ENCODE results near the gene ASMTL. TPM values are rescaled to one million over a fixed set of nuclear protein-coding genes. Genes with fewer than 3 reads are reported as not detected.
"Not testable (repeated sequence)": the region's sequence is repeated elsewhere in the genome, so short reads cannot be mapped to it uniquely, and the experiment has no call there.

Gene ASMTL
- total RNA-seq, 1 donor from 2014 or later = 46.1 TPM

DNA sequence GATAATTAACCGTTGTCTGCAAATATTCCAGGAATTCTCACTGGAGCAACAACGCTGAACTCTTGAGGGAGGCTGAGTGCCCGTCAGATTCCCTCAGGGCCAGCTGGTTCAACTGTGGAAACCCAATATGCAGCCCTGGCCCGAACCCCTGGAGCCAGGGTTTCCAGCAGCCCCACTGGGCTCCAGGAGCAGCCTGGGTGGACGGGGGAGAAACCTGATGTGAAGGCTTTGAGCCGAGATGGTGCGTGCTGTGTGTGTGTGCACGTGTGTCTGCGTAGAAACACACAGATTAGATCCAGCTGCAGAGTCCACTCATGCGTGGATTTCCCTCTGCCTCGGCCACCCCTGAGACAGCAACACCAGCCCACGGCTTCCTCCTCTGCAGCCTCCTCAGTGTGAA, 41.4 kb downstream of the ASMTL start:
- Histone ChIP-seq H3F3A (ENCODE audit: low read depth) (no peaks in the 10 kb centered on the region), H3K9ac (no peak overlapping the region), H3K27ac (no peak overlapping the region), H3K9me3 (ENCODE audit: low read depth) (no peaks in the 10 kb centered on the region), H2AFZ (replicated peaks) (no peak overlapping the region), H3K36me3 (no peaks in the 10 kb centered on the region), H3K4me3 (no peak overlapping the region), H3K4me1 (no peaks in the 10 kb centered on the region), H4K20me1 (ENCODE audit: low read depth) (no peaks in the 10 kb centered on the region), H3K27me3 (no peaks in the 10 kb centered on the region), H3K4me2 (no peak overlapping the region), H3K79me2 (ENCODE audit: low read depth) (no peaks in the 10 kb centered on the region)
- Mint-ChIP-seq H3K27me3 (ENCODE audit: insufficient read depth, low read depth) (no peaks in the 10 kb centered on the region), H3K4me3 (no peak overlapping the region), H3K9me3 (no peaks in the 10 kb centered on the region), H3K4me1 (no peaks in the 10 kb centered on the region), H3K27ac (no peak overlapping the region), H3K36me3 (peaks cover 8% of the 10 kb centered on the region)
- no peak for DNase-seq (ENCODE audit: low spot score)
- TF ChIP-seq EZH2phosphoT487 (IDR thresholded peaks at IDR 0.05) = no peak
- no peak for TF ChIP-seq EZH2 (IDR thresholded peaks at IDR 0.05)
- TF ChIP-seq, protein P1, sequence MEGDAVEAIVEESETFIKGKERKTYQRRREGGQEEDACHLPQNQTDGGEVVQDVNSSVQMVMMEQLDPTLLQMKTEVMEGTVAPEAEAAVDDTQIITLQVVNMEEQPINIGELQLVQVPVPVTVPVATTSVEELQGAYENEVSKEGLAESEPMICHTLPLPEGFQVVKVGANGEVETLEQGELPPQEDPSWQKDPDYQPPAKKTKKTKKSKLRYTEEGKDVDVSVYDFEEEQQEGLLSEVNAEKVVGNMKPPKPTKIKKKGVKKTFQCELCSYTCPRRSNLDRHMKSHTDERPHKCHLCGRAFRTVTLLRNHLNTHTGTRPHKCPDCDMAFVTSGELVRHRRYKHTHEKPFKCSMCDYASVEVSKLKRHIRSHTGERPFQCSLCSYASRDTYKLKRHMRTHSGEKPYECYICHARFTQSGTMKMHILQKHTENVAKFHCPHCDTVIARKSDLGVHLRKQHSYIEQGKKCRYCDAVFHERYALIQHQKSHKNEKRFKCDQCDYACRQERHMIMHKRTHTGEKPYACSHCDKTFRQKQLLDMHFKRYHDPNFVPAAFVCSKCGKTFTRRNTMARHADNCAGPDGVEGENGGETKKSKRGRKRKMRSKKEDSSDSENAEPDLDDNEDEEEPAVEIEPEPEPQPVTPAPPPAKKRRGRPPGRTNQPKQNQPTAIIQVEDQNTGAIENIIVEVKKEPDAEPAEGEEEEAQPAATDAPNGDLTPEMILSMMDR (IDR thresholded peaks at IDR 0.05) = no peak

DNA sequence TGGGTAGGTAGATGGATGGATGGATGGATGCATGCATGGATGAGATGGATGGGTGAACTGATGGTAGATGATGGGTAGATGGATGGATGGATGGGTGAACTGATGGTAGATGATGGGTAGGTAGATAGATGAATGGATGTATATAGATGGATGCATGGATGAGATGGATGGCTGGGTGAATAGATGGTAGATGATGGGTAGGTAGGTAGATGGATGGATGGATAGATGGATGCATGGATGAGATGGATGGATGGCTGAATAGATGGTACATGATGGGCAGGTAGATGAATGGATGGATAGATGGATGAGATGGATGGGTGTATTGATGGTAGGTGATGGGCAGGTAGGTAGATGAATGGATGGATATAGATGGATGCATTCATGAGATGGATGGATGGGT, 45.7 kb downstream of the ASMTL start:
- H3K4me2 ChIP-seq = no peak overlapping the region
- Mint-ChIP-seq H3K27me3 (ENCODE audit: insufficient read depth, low read depth) (no peaks in the 10 kb centered on the region), H3K4me3 (no peak overlapping the region), H3K4me1 (no peaks in the 10 kb centered on the region), H3K36me3 (peaks cover 3% of the 10 kb centered on the region), H3K9me3 (no peaks in the 10 kb centered on the region), H3K27ac (no peak overlapping the region)
- no peak for DNase-seq (ENCODE audit: low spot score)
- no peak overlapping the region for H3K9ac ChIP-seq
- no peaks in the 10 kb centered on the region for H3K9me3 ChIP-seq (ENCODE audit: low read depth)
- H3K4me3 ChIP-seq = no peak overlapping the region
- H3K4me1 ChIP-seq = no peaks in the 10 kb centered on the region
- no peak overlapping the region for H2AFZ ChIP-seq (replicated peaks)
- no peaks in the 10 kb centered on the region for H3K27me3 ChIP-seq
- no peaks in the 10 kb centered on the region for H3F3A ChIP-seq (ENCODE audit: low read depth)
- TF ChIP-seq, protein P1 (IDR thresholded peaks at IDR 0.05) = no peak
- no peak for TF ChIP-seq EZH2phosphoT487 (IDR thresholded peaks at IDR 0.05)
- TF ChIP-seq EZH2 (IDR thresholded peaks at IDR 0.05) = no peak
- H3K36me3 ChIP-seq = peaks cover 9% of the 10 kb centered on the region
- no peak overlapping the region for H3K27ac ChIP-seq
- H4K20me1 ChIP-seq (ENCODE audit: low read depth) = no peaks in the 10 kb centered on the region
- no peaks in the 10 kb centered on the region for H3K79me2 ChIP-seq (ENCODE audit: low read depth)

GRCh38 chrX:1405769-1406168, 46.9 kb downstream of the ASMTL start:
- not testable (repeated sequence) for H3K4me1 Mint-ChIP-seq; H4K20me1 ChIP-seq (ENCODE audit: low read depth); H3K4me1 ChIP-seq; H3K79me2 ChIP-seq (ENCODE audit: low read depth); H3K36me3 Mint-ChIP-seq; H3K27ac Mint-ChIP-seq; H3K4me2 ChIP-seq; H3K9me3 Mint-ChIP-seq; H3K27ac ChIP-seq; H3K4me3 ChIP-seq; H3K9me3 ChIP-seq (ENCODE audit: low read depth); H2AFZ ChIP-seq (replicated peaks); H3K4me3 Mint-ChIP-seq; H3K9ac ChIP-seq; H3F3A ChIP-seq (ENCODE audit: low read depth); DNase-seq (ENCODE audit: low spot score); H3K27me3 Mint-ChIP-seq (ENCODE audit: insufficient read depth, low read depth); H3K27me3 ChIP-seq; H3K36me3 ChIP-seq

DNA sequence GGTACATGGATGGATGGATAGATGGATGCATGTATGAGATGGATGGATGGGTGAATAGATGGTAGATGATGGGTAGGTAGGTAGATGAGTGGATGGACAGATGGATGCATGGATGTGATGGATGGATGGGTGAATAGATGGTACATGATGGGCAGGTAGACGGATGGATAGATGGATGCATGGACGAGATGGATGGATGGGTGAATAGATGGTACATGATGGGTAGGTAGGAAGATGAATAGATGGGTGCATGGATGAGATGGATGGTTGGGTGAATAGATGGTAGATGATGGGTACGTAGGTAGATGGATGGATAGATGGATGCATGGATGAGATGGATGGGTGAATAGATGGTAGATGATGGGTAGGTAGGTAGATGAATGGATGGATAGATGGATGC, 48.8 kb downstream of the ASMTL start:
- H3F3A ChIP-seq (ENCODE audit: low read depth) = not testable (repeated sequence)

More for the DNA sequence above, 48.8 kb downstream of the ASMTL start:
- H3K36me3 Mint-ChIP-seq; H3K4me3 ChIP-seq; DNase-seq (ENCODE audit: low spot score); H3K9me3 ChIP-seq (ENCODE audit: low read depth); H3K27me3 Mint-ChIP-seq (ENCODE audit: insufficient read depth, low read depth); H2AFZ ChIP-seq (replicated peaks); H4K20me1 ChIP-seq (ENCODE audit: low read depth); H3K27ac ChIP-seq; H3K4me1 ChIP-seq; H3K36me3 ChIP-seq; H3K4me1 Mint-ChIP-seq; H3K79me2 ChIP-seq (ENCODE audit: low read depth); H3K4me3 Mint-ChIP-seq; H3K27ac Mint-ChIP-seq; H3K9me3 Mint-ChIP-seq; H3K27me3 ChIP-seq; H3K9ac ChIP-seq; H3K4me2 ChIP-seq: not testable (repeated sequence)
